Measurements from ENCODE around the gene ASTN2.

The ASTN2 gene

GRCh38 chr9:117178596-117179375 lies 236.1 kb downstream of the ASTN2 start:
- peak; percentile 71 for DNase-seq (ENCODE audit: low spot score)

GRCh38 chr9:117170567-117170966 lies 244.3 kb downstream of the ASTN2 start:
- peak; percentile 53 for DNase-seq (ENCODE audit: low spot score)

GRCh38 chr9:117169089-117169621 lies 245.7 kb downstream of the ASTN2 start:
- DNase-seq (ENCODE audit: low spot score) = peak; percentile 53

GRCh38 chr9:117164512-117164911 lies 250.3 kb downstream of the ASTN2 start:
- DNase-seq (ENCODE audit: low spot score) = no peak

GRCh38 chr9:117160254-117160653 lies 254.6 kb downstream of the ASTN2 start:
- DNase-seq (ENCODE audit: low spot score) = peak; percentile 43

GRCh38 chr9:117156771-117157535 lies 257.9 kb downstream of the ASTN2 start:
- DNase-seq (ENCODE audit: low spot score) = peak; percentile 79

GRCh38 chr9:117156144-117156688 lies 258.6 kb downstream of the ASTN2 start:
- no peak for DNase-seq (ENCODE audit: low spot score)

GRCh38 chr9:117153021-117153420 lies 261.8 kb downstream of the ASTN2 start:
- no peak for DNase-seq (ENCODE audit: low spot score)

- no peak for DNase-seq (ENCODE audit: low spot score)
Observed at GRCh38 chr9:117151716-117152115, 263.1 kb downstream of the ASTN2 start.

GRCh38 chr9:117149996-117150395 lies 264.9 kb downstream of the ASTN2 start:
- DNase-seq (ENCODE audit: low spot score) = peak; percentile 82

- DNase-seq (ENCODE audit: low spot score) = peak; percentile 88
Observed at GRCh38 chr9:117145811-117146490, 268.9 kb downstream of the ASTN2 start.

GRCh38 chr9:117145081-117145480 lies 269.8 kb downstream of the ASTN2 start:
- DNase-seq (ENCODE audit: low spot score) = no peak

GRCh38 chr9:117138231-117138630 lies 276.6 kb downstream of the ASTN2 start:
- DNase-seq (ENCODE audit: low spot score) = peak; percentile 73

- peak; percentile 65 for DNase-seq (ENCODE audit: low spot score)
Observed at GRCh38 chr9:117136461-117136860, 278.4 kb downstream of the ASTN2 start.

GRCh38 chr9:117135501-117136098 lies 279.3 kb downstream of the ASTN2 start:
- no peak for DNase-seq (ENCODE audit: low spot score)

- no peak for DNase-seq (ENCODE audit: low spot score)
Observed at GRCh38 chr9:117134826-117135500, 279.9 kb downstream of the ASTN2 start.

GRCh38 chr9:117126871-117127270 lies 288.0 kb downstream of the ASTN2 start:
- DNase-seq (ENCODE audit: low spot score) = peak; percentile 32

GRCh38 chr9:117125531-117125930 lies 289.3 kb downstream of the ASTN2 start:
- no peak for DNase-seq (ENCODE audit: low spot score)

- no peak for DNase-seq (ENCODE audit: low spot score)
Observed at GRCh38 chr9:117123729-117124128, 291.1 kb downstream of the ASTN2 start.

GRCh38 chr9:117122953-117123352 lies 291.9 kb downstream of the ASTN2 start:
- DNase-seq (ENCODE audit: low spot score) = no peak

- DNase-seq (ENCODE audit: low spot score) = no peak
Observed at GRCh38 chr9:117122102-117122501, 292.8 kb downstream of the ASTN2 start.
